Epithelial cell of proximal tubule (primary cell): ENCODE data around the gene NIN. TPM values are rescaled to one million over a fixed set of nuclear protein-coding genes. Genes with fewer than 3 reads are reported as not detected.

Experiments used
- DNase-seq: peaks from one replicate; pipeline ENCODE4 v3.0.0-alpha.2; 2011; ENCODE audit warnings: low read depth
- H3K4me3 ChIP-seq: 2 replicates; pipeline ENCODE4 v1.5.1; 2011; ENCODE audit warnings: low read depth, mild to moderate bottlenecking, low read length
- CTCF ChIP-seq: conservative IDR thresholded peaks from 2 replicates; pipeline ENCODE4 v1.5.1; 2012; ENCODE audit warnings: low read depth, mild to moderate bottlenecking, low read length
- total RNA-seq: library from RNA; depleted of rRNA; stranded (reverse); fragments of >200 nt; gene quantifications from 2 replicates; pipeline ENCODE4 v1.2.3, GENCODE V29; 2015

The NIN gene
- total RNA-seq, 1 donor from 2014 or later: 26.9 TPM

- no peak overlapping the region for H3K4me3 ChIP-seq
- TF ChIP-seq CTCF: no peak
- no peak for DNase-seq
Measured at GRCh38 chr14:50757702-50758101, 73.3 kb downstream of the NIN start.

- no peak for TF ChIP-seq CTCF
- no peak for DNase-seq
- H3K4me3 ChIP-seq: no peak overlapping the region
Measured at GRCh38 chr14:50756300-50756699, 74.7 kb downstream of the NIN start.

- no peak overlapping the region for H3K4me3 ChIP-seq
- no peak for TF ChIP-seq CTCF
- no peak for DNase-seq
Measured at GRCh38 chr14:50750323-50750722, 80.6 kb downstream of the NIN start.

- DNase-seq: no peak
- TF ChIP-seq CTCF: no peak
- no peak overlapping the region for H3K4me3 ChIP-seq
Measured at GRCh38 chr14:50745401-50746058, 85.4 kb downstream of the NIN start.

GRCh38 chr14:50744231-50744630, 86.7 kb downstream of the NIN start:
- H3K4me3 ChIP-seq: no peak overlapping the region
- no peak for TF ChIP-seq CTCF
- no peak for DNase-seq

GRCh38 chr14:50741567-50741966, 89.4 kb downstream of the NIN start:
- no peak for DNase-seq

More at GRCh38 chr14:50741567-50741966, 89.4 kb downstream of the NIN start:
- H3K4me3 ChIP-seq: no peak overlapping the region
- TF ChIP-seq CTCF: no peak
